Transverse colon (tissue), 3 donors: ENCODE data around the gene INHBA.

Experiments
- EP300 ChIP-seq: sonication (generic); formaldehyde crosslinking; IDR thresholded peaks from one replicate; pipeline ENCODE4 v1.6.1; 2017; ENCODE audit warnings: antibody characterized with exemption, low read depth
- POLR2A ChIP-seq: fragments of 450-650 bp; IDR thresholded peaks from one replicate; pipeline ENCODE4 v1.6.1; 2016; ENCODE audit warnings: antibody characterized with exemption, mild to moderate bottlenecking, moderate library complexity
- TF ChIP-seq, protein P1 (sequence below), 5 experiments: fragments of 200-600 bp in 3 of 5; fragments of 450-650 bp in 2 of 5; sonication (generic) in 3 of 5; IDR thresholded peaks; 1 replicate in 2 of 5; 2 replicates in 3 of 5; pipeline ENCODE4 v1.5.1; 2016 to 2017; ENCODE audit warnings: antibody characterized with exemption in 5 of 5, inconsistent platforms in 3 of 5, mild to moderate bottlenecking in 2 of 5, moderate library complexity in 1 of 5

- TF ChIP-seq, protein P1, sequence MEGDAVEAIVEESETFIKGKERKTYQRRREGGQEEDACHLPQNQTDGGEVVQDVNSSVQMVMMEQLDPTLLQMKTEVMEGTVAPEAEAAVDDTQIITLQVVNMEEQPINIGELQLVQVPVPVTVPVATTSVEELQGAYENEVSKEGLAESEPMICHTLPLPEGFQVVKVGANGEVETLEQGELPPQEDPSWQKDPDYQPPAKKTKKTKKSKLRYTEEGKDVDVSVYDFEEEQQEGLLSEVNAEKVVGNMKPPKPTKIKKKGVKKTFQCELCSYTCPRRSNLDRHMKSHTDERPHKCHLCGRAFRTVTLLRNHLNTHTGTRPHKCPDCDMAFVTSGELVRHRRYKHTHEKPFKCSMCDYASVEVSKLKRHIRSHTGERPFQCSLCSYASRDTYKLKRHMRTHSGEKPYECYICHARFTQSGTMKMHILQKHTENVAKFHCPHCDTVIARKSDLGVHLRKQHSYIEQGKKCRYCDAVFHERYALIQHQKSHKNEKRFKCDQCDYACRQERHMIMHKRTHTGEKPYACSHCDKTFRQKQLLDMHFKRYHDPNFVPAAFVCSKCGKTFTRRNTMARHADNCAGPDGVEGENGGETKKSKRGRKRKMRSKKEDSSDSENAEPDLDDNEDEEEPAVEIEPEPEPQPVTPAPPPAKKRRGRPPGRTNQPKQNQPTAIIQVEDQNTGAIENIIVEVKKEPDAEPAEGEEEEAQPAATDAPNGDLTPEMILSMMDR (IDR thresholded peaks at IDR 0.05): no peak
- TF ChIP-seq POLR2A (no peak), EP300 (no peak)
These were observed 61.2 kb downstream of the INHBA start for GRCh38 chr7:41641665-41642014.
